Left lung (tissue), 10 donors: ENCODE measurements around the gene TBX2. TPM values are rescaled to one million over a fixed set of nuclear protein-coding genes. Genes with fewer than 3 reads are reported as not detected.
A peak's percentile ranks its signal among the peaks of the same experiment; 100 is the strongest.

ENCODE experiments used
- ATAC-seq: fragments of 200-7000 bp; cut with Tn5 transposase; one replicate; pipeline ENCODE4 v1.9.1; 2020; ENCODE audit warnings: moderate library complexity
- DNase-seq, 4 donors: peaks; one replicate each; pipeline ENCODE4 v3.0.0-alpha.2; 2013 to 2020
- H3K27ac ChIP-seq, 2 donors: fragments of 200-600 bp; sonication (generic) in 1 of 2; one replicate each; pipeline versions ENCODE4 v1.5.0 to v1.8.0; 2020 to 2021
- H3K27me3 ChIP-seq, 2 donors: fragments of 200-600 bp; sonication (generic) in 1 of 2; one replicate each; pipeline versions ENCODE4 v1.5.0 to v1.8.0; 2020 to 2021
- H3K36me3 ChIP-seq, 2 donors: fragments of 200-600 bp; sonication (generic) in 1 of 2; one replicate each; pipeline versions ENCODE4 v1.5.0 to v1.8.0; 2020 to 2021
- H3K4me1 ChIP-seq, 2 donors: fragments of 200-600 bp; one replicate each; pipeline ENCODE4 v1.8.0; 2021
- H3K4me3 ChIP-seq, 2 donors: fragments of 200-600 bp; sonication (generic) in 1 of 2; one replicate each; pipeline versions ENCODE4 v1.5.0 to v1.8.0; 2020 to 2021; ENCODE audit warnings: mild to moderate bottlenecking in 1 of 2
- H3K9me3 ChIP-seq, 2 donors: fragments of 200-600 bp; sonication (generic) in 1 of 2; one replicate each; pipeline versions ENCODE4 v1.5.0 to v1.8.0; 2020 to 2021
- CTCF ChIP-seq, 2 donors: fragments of 200-600 bp; sonication (generic) in 1 of 2; IDR thresholded peaks; one replicate each; pipeline versions ENCODE4 v1.5.0 to v1.8.0; 2021; ENCODE audit warnings: antibody characterized with exemption in 2 of 2
- intact Hi-C, 2 donors: fragments of 100-400 bp; cut with DNase I; formaldehyde crosslinking; loops; one replicate each; pipeline versions ENCODE4 v1.11.2 to v1.14.2; 2022
- polyA plus RNA-seq, 6 donors: library from polyadenylated mRNA; unstranded; fragments of 120-200 nt; gene quantifications; one replicate each; pipeline ENCODE4 v1.2.1, GENCODE V29; 2013; ENCODE audit not compliant: insufficient read length in 6 of 6
- total RNA-seq, 2 donors: library from RNA; stranded (reverse); fragmentation: NEBNext Ultra II Directional; extraction: Animal tissue kit (Norgen Biotek cat#: 25700); gene quantifications; one replicate each; pipeline ENCODE4 v1.2.1, GENCODE V29; 2021
- donor health status: DM: no; HTN: yes; CAD: no.
- donor health status: DM: no; HTN: no; CAD: no.

The TBX2 gene
- total and polyA plus RNA-seq, 8 donors: 104 to 258 (median 166) TPM

- peaks cover 88 to 100% of the 10 kb centered on the region in 2 donors for H3K27me3 ChIP-seq
- ATAC-seq (no peak), DNase-seq (no peak)
- TF ChIP-seq CTCF (IDR thresholded peaks at IDR 0.05): no peak
- no peaks in the 10 kb centered on the region for H3K36me3 ChIP-seq
- H3K27ac ChIP-seq: peak overlapping the region; percentile 70 to 86
- peak overlapping the region; percentile 33 to 35 for H3K4me3 ChIP-seq
- H3K4me1 ChIP-seq: peaks cover 11 to 19% of the 10 kb centered on the region in 2 donors
- no peaks in the 10 kb centered on the region for H3K9me3 ChIP-seq
- intact Hi-C loops: no loop called here
Measured at GRCh38 chr17:61455324-61456060, 55.8 kb downstream of the TBX2 start.

- Histone ChIP-seq H3K4me1 (peaks cover 13 to 19% of the 10 kb centered on the region in 2 donors), H3K27ac (peak overlapping the region; percentile 70 to 86)
- peak in 2 of 4 donors; percentile 48 to 71 for DNase-seq
Measured at GRCh38 chr17:61456061-61456681, 56.5 kb downstream of the TBX2 start.

GRCh38 chr17:61456688-61457225 is 57.1 kb downstream of the TBX2 start:
- Histone ChIP-seq H3K4me1 (peaks cover 10 to 18% of the 10 kb centered on the region in 2 donors), H3K4me3 (peak overlapping the region; percentile 33 to 35), H3K36me3 (no peaks in the 10 kb centered on the region), H3K27me3 (peaks cover 88 to 100% of the 10 kb centered on the region in 2 donors), H3K9me3 (no peaks in the 10 kb centered on the region), H3K27ac (peak overlapping the region; percentile 70 to 86)
- ATAC-seq (no peak), DNase-seq (no peak)
- intact Hi-C loops: no loop called here
- no peak for TF ChIP-seq CTCF (IDR thresholded peaks at IDR 0.05)

More at GRCh38 chr17:61456061-61456681, 56.5 kb downstream of the TBX2 start:
- intact Hi-C loops: no loop called here
- H3K27me3 ChIP-seq: peaks cover 88 to 100% of the 10 kb centered on the region in 2 donors
- no peaks in the 10 kb centered on the region for H3K9me3 ChIP-seq
- no peaks in the 10 kb centered on the region for H3K36me3 ChIP-seq
- no peak for ATAC-seq
- no peak for TF ChIP-seq CTCF (IDR thresholded peaks at IDR 0.05)
- peak overlapping the region; percentile 33 to 35 for H3K4me3 ChIP-seq

- H3K4me3 ChIP-seq: peak overlapping the region; percentile 33 to 35
- ATAC-seq (no peak), DNase-seq (peak in 1 of 4 donors; percentile 67)
- intact Hi-C loops: no loop called here
- no peaks in the 10 kb centered on the region for H3K36me3 ChIP-seq
- H3K27ac ChIP-seq: peak overlapping the region; percentile 70 to 86
- no peaks in the 10 kb centered on the region for H3K9me3 ChIP-seq
- peaks cover 4 to 18% of the 10 kb centered on the region in 2 donors for H3K4me1 ChIP-seq
- no peak for TF ChIP-seq CTCF (IDR thresholded peaks at IDR 0.05)
- H3K27me3 ChIP-seq: peaks cover 87 to 100% of the 10 kb centered on the region in 2 donors
Measured at GRCh38 chr17:61457226-61457983, 57.8 kb downstream of the TBX2 start.
